Muscle of leg (tissue), 11 donors: ENCODE measurements around the gene MTERF1. TPM values are rescaled to one million over a fixed set of nuclear protein-coding genes. Genes with fewer than 3 reads are reported as not detected.
"Not testable (repeated sequence)": the region's sequence is repeated elsewhere in the genome, so short reads cannot be mapped to it uniquely, and the experiment has no call there.

ENCODE experiments used
- DNase-seq: peaks from one replicate; pipeline ENCODE4 v3.0.0; 2013
- H3K27ac ChIP-seq: one replicate; pipeline ENCODE4 v1.5.1; 2013; ENCODE audit warnings: mild to moderate bottlenecking, low read length, control low read depth
- H3K27me3 ChIP-seq: one replicate; pipeline ENCODE4 v1.6.1; 2013; ENCODE audit warnings: low read length; ENCODE audit not compliant: control insufficient read depth, insufficient read depth
- H3K36me3 ChIP-seq: one replicate; pipeline ENCODE4 v1.6.1; 2013; ENCODE audit warnings: low read length; ENCODE audit not compliant: control insufficient read depth, insufficient read depth
- H3K4me1 ChIP-seq: one replicate; pipeline ENCODE4 v1.6.1; 2013; ENCODE audit warnings: low read length; ENCODE audit not compliant: control insufficient read depth, insufficient read depth
- H3K4me3 ChIP-seq: one replicate; pipeline ENCODE4 v1.5.1; 2013; ENCODE audit warnings: low read length, control low read depth
- H3K9me3 ChIP-seq: replicated peaks from 2 replicates; pipeline ENCODE4 v1.6.1; 2013; ENCODE audit warnings: low read depth, low read length; ENCODE audit not compliant: control insufficient read depth
- WGBS: methylation state at CpG from one replicate; pipeline ENCODE4 v1.1.5; 2013; ENCODE audit warnings: missing lambda C conversion rate; ENCODE audit not compliant: insufficient coverage; 5-methylcytosine and 5-hydroxymethylcytosine counted together
- polyA plus RNA-seq, 8 donors: library from polyadenylated mRNA; unstranded; fragments of 120-200 nt; gene quantifications; one replicate each; pipeline versions ENCODE4 v1.2.1 to v1.2.3, GENCODE V29; 2013; ENCODE audit warnings: inconsistent platforms in 1 of 8, low replicate concordance in 1 of 8; ENCODE audit not compliant: insufficient read length in 8 of 8, insufficient read depth in 1 of 8
- total RNA-seq: library from RNA; stranded (reverse); fragments of 120-200 nt; gene quantifications from one replicate; pipeline ENCODE4 v1.2.4, GENCODE V29; 2013

Gene MTERF1
- total and polyA plus RNA-seq, 9 donors, result 9.3 to 14.0 (median 10.1) TPM

DNA sequence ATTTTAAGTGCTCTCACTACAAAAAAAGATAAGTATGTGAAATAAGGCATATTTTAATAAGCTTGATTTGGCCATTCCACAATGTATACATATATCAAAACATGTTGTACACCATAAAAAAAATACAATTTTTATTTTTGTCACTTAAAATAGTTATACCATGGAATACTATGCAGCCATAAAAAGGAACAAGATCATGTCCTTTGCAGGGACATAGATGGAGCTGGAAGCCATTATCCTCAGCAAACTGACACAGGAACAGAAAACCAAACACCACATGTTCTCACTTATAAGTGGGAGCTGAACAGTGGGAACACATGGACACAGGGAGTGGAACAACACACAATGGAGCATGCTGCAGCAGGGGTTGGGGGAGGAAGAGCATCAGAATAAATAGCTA, 15.9 kb downstream of the MTERF1 start:
- DNase-seq, H3K4me3 ChIP-seq, H3K9me3 ChIP-seq, H3K36me3 ChIP-seq, H3K27ac ChIP-seq, H3K27me3 ChIP-seq, H3K4me1 ChIP-seq: not testable (repeated sequence)

DNA sequence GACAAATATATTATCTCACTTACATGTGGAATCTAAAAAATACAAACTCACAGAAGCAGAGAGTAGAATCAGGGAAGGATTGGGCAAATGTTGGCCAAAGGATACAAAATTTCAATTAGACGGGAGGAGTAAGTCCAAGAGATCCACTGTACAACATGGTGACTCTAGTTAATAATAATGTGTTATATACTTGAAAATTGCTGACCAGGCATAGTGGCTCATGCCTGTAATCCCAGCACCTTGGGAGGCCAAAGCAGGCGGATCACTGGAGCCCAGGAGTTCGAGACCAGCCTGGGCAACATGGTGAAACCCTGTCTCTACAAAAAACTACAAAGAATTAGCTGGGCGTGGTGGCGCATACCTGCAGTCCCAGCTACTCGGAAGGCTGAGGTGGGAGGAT, 16.4 kb downstream of the MTERF1 start:
- Histone ChIP-seq H3K9me3 (no peaks in the 10 kb centered on the region), H3K36me3 (no peaks in the 10 kb centered on the region), H3K27ac (no peak overlapping the region), H3K27me3 (no peaks in the 10 kb centered on the region), H3K4me3 (no peak overlapping the region), H3K4me1 (no peaks in the 10 kb centered on the region)
- 96% methylated on average over 5 of the region's 6 CpGs for WGBS
- DNase-seq, result no peak

DNA sequence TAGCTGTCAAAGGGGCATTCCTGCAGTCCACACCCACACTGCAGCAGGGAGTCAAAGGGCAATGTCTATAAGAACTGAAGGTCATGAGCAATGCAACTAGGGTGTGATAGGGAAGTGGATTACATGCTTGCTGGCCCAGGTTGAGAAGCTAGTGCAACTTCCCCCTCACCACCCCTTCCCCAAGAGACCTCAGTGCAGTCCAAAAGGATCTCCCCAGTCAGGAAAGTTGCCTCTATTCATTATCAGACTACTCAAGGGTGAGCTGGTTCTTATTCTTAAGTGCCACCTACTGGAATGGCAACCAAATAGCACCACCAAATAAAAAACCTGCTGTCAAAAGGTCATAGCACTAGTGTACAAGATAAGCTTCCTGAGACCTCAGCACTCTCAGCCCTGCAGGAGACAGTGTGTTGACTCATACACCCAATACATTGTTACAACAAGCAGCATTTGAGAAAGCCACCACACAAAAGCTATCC, 28.2 kb downstream of the MTERF1 start:
- Histone ChIP-seq H3K4me3 (no peak overlapping the region), H3K36me3 (no peaks in the 10 kb centered on the region), H3K4me1 (no peaks in the 10 kb centered on the region), H3K27me3 (no peaks in the 10 kb centered on the region), H3K27ac (no peak overlapping the region), H3K9me3 (peaks cover 9% of the 10 kb centered on the region)
- no peak for DNase-seq

DNA sequence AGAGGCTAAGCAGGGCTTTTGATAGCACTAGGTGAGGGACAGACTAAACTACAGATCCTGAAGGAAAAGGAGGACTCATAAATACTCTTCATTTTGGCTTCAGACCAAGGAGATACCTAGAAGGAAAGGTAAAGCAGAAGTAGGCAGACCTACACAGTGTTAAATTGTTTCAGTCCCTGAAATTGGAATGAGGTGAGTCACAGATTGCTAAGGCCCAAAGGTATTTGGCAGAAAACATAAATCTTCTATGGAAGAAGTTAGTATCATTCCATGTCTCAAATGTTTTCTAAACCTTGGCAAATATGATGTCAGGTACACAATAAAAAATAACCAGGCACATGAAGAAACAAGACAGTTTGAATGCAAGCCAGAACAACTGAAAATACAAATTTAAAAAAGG, 30.0 kb downstream of the MTERF1 start:
- no peak for DNase-seq
- Histone ChIP-seq H3K4me3 (no peak overlapping the region), H3K36me3 (no peaks in the 10 kb centered on the region), H3K4me1 (no peaks in the 10 kb centered on the region), H3K27me3 (no peaks in the 10 kb centered on the region), H3K9me3 (peaks cover 9% of the 10 kb centered on the region), H3K27ac (no peak overlapping the region)

DNA sequence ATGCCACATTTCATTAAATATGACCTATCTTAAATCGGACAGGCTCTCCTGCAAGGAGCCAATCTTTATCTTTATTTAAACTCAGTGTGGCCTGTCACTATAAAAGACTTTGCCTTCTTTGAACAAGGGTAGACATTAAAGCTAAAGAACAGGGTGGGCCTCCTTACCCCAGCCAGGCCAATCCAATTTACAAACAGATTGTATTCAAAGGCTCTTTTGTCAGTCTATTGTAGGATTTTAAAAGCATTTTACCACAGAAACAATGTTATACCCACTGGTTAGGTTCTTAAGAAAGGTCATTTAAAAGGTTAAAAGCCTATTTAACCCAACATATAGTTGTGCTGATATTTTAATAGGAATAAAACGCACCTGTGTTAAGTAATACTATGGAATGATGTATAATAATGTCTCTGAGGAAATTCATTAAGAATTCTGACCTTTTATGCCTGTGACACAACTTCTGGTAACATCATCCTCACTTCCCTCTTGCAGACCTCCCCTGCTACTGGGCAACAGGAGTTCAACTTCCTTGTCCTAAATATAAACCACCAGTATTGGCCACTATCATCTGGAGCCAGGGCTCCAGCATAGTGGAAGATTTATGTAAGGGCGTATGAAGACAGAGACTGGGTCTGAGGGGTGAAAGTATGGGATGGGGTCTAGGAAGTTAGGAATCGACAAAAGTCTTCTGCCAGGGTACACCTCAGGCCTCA, 32.5 kb downstream of the MTERF1 start:
- H3K27ac ChIP-seq, result no peak overlapping the region
- H3K4me1 ChIP-seq, result no peaks in the 10 kb centered on the region
- H3K36me3 ChIP-seq, result no peaks in the 10 kb centered on the region
- no peak overlapping the region for H3K4me3 ChIP-seq
- DNase-seq, result peak; percentile 32
- no peaks in the 10 kb centered on the region for H3K27me3 ChIP-seq
- H3K9me3 ChIP-seq, result peaks cover 2% of the 10 kb centered on the region
- WGBS, result no CpG with 5 or more reads among the region's 4 CpGs

DNA sequence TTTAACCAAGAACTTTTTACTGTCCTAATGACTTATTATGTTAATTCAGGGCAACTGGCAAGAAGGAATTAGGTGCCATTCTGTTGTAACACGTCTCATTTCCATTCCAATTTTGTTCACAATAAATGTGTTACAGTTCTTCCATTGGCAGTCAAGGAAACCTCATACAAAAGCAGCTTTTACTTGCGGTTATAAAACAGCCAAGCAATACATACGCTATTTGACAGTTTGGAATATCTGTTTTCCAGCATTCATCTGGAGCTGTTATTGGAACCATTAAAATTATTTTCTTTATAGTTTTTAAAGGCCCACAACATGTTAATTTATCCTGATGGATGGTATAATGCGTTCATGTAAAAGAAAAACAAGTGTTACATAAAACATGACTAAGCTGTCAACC, 33.3 kb downstream of the MTERF1 start:
- no CpG with 5 or more reads among the region's 4 CpGs for WGBS
- no peak for DNase-seq

DNA sequence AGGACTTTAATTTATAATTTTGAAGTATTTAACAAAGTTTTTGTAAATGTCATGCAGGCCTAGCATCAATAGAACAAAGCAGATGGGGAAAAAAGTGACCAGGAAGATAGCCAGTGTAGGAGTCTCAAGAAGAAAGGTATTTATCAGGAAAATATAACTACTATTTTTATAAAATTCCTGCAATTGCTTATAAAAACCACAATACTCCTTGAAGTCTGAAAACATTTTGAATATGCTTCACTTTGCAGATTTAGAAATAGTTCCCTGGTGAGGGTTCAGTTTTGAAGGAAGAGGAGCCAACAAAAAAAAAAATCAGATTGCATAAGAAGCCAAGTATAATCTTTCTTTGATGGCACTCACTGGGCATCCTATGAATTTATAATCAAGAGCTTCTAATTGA, 34.1 kb downstream of the MTERF1 start:
- Histone ChIP-seq H3K9me3 (peaks cover 3% of the 10 kb centered on the region), H3K27me3 (no peaks in the 10 kb centered on the region), H3K27ac (no peak overlapping the region), H3K36me3 (no peaks in the 10 kb centered on the region), H3K4me1 (no peaks in the 10 kb centered on the region), H3K4me3 (no peak overlapping the region)
- no peak for DNase-seq

More for the DNA sequence above, 33.3 kb downstream of the MTERF1 start:
- no peaks in the 10 kb centered on the region for H3K27me3 ChIP-seq
- no peaks in the 10 kb centered on the region for H3K4me1 ChIP-seq
- H3K4me3 ChIP-seq, result no peak overlapping the region
- H3K9me3 ChIP-seq, result peaks cover 3% of the 10 kb centered on the region
- H3K27ac ChIP-seq, result no peak overlapping the region
- H3K36me3 ChIP-seq, result no peaks in the 10 kb centered on the region

DNA sequence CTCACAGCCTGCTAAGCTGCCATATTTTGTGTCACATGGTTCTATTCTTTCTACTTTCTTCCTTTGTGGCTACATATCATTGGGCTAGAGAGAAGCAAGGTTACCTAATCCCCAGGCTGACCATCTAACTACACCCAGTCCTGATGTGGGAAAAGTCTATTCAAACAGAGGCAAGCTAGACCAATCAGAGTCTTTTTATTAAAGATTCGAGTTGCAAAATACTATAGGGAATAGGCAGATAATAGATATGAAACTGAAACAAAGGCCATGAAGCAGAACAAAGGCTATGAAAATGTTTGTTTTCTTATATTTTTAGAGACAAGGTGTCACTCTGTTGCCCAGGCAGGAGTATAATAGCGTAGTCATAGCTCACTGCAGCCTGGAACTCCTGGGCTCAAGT, 36.7 kb downstream of the MTERF1 start:
- H3K27ac ChIP-seq, result no peak overlapping the region
- H3K36me3 ChIP-seq, result no peaks in the 10 kb centered on the region
- peaks cover 3% of the 10 kb centered on the region for H3K9me3 ChIP-seq
- 92% methylated on average over 1 of the region's 2 CpGs for WGBS
- no peaks in the 10 kb centered on the region for H3K27me3 ChIP-seq
- H3K4me3 ChIP-seq, result no peak overlapping the region
- DNase-seq, result no peak
- H3K4me1 ChIP-seq, result no peaks in the 10 kb centered on the region

DNA sequence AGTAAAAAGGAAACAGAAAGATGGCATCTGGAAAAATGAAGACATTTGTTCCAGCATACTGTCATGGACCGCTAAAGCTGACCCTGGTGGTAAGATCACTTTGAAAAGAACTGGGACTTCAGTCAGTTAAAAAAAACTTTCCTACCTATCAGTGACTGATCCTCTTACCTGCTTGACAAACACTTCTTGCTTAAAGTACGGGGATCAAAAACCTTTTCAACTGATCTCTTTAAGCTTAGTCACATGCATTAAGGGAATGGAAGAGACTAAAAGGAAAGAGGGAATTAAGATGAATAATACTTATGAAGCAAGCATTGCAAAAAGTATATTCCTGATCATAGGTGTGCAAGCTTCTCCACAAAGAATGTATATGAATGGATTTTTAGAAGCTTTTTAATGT, 42.1 kb downstream of the MTERF1 start:
- Histone ChIP-seq H3K36me3 (no peaks in the 10 kb centered on the region), H3K4me1 (no peaks in the 10 kb centered on the region), H3K9me3 (peaks cover 3% of the 10 kb centered on the region), H3K4me3 (no peak overlapping the region), H3K27ac (no peak overlapping the region), H3K27me3 (no peaks in the 10 kb centered on the region)
- WGBS, result no CpG with 5 or more reads among the region's 2 CpGs
- DNase-seq, result no peak

DNA sequence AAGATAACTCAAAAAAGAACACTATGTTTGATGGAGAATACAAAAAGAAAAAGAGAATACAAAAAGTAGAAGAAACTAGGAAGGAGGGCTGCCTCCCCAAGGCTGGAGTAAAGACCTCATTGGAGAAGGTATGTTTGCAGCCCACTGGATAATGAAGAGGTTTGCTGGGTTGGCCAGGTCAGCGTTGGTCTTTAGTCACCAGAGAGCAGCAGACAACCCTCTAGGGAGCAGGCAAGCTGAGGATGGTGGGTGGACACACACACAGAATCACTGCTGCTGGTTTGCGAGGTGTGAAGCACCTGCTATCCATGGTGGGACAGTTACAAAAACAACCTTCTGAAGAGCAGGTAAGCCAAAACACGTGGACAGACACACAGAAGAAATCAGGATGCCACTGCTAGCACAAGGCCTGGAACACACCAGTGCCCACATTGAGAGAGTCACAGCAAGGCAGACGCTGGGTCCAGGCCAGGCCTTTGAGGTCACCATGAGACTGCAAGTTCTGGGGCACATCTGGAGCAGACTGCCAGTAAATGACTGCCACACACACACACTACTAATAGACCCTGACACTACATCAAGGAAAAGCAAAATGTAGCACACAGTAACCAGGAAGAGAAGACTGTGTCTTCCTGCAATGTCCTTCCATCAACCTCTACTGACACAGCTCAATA, 43.0 kb downstream of the MTERF1 start:
- Histone ChIP-seq H3K9me3 (peaks cover 2% of the 10 kb centered on the region), H3K36me3 (no peaks in the 10 kb centered on the region), H3K4me3 (no peak overlapping the region), H3K27ac (no peak overlapping the region), H3K4me1 (no peaks in the 10 kb centered on the region), H3K27me3 (no peaks in the 10 kb centered on the region)
- DNase-seq, result no peak
- 70% methylated on average over 4 of the region's 4 CpGs for WGBS
